ENCODE measurements around the gene ACP5.

Gene ACP5

DNA sequence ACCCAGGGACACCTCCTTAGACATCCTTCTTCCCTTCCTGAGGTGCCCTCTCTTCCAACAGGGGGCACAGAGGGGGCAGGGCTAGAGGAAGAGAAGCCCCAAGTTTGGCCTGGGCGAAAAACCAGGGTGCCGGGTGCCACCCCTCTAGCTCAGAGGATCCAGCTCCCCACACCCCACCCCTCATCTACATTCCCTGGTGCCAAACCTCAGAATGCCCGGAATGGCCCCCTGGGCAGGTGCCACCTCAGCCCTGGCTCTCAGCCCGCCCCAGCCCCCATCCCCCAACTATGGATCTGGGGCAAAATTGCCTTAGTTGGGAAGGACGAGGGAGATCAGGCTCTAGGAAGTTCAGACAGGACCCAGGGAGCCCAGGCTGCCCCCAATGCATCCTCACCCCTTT, 36.8 kb downstream of the ACP5 start:
- TF ChIP-seq, protein P1, sequence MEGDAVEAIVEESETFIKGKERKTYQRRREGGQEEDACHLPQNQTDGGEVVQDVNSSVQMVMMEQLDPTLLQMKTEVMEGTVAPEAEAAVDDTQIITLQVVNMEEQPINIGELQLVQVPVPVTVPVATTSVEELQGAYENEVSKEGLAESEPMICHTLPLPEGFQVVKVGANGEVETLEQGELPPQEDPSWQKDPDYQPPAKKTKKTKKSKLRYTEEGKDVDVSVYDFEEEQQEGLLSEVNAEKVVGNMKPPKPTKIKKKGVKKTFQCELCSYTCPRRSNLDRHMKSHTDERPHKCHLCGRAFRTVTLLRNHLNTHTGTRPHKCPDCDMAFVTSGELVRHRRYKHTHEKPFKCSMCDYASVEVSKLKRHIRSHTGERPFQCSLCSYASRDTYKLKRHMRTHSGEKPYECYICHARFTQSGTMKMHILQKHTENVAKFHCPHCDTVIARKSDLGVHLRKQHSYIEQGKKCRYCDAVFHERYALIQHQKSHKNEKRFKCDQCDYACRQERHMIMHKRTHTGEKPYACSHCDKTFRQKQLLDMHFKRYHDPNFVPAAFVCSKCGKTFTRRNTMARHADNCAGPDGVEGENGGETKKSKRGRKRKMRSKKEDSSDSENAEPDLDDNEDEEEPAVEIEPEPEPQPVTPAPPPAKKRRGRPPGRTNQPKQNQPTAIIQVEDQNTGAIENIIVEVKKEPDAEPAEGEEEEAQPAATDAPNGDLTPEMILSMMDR (IDR thresholded peaks at IDR 0.05; ENCODE audit: insufficient read depth, low read depth, low read length, missing control alignments), result no peak
- no peak for DNase-seq (ENCODE audit: low read depth)
- no peak overlapping the region for H3K4me3 ChIP-seq (ENCODE audit: low read depth, low read length)

DNA sequence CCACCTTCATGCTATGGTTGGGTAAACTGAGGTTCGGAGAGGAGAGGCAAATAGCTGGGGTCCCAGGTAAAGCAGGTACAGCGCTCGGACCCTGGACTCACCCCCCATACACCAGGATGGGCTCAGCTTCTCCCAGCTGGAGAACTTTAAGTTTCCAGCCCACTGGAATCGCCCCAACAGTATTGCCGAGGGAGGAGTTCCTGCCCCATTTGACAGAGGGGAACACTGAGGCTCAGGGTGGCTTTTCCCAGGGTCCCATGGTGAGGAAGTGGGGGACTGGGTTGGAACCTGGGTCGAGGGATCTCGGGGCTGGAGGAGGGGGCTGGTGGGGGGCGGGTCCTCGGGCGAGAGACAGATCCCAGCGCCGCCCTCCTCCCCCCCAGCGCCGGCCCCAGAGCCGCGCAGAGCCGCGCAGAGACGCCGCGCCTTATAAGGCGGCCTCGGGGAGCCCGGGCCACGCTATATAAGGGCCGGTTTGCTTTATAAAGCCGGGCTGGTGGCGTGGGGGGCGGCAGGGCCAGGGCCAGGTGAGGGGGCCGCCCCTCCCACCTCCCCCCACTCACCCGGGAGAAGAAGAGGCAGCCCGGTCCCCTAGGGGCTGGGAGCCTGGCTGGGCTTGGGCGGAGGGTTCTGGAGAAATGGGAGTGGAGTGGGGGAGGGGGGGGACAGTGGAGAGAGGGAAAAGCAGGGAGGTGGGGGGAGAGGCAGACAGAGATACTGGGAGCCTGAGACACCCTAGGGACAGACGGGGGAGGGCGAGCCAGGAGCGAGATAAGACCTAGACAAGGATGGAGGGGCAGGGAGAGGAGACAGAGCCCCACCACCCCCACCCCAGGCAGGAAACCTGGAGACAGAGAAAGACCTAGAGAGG, 37.7 kb downstream of the ACP5 start:
- TF ChIP-seq, protein P1 (IDR thresholded peaks at IDR 0.05; ENCODE audit: insufficient read depth, low read depth, low read length, missing control alignments), result no peak
- no peak overlapping the region for H3K4me3 ChIP-seq (ENCODE audit: low read depth, low read length)
- no peak for DNase-seq (ENCODE audit: low read depth)

DNA sequence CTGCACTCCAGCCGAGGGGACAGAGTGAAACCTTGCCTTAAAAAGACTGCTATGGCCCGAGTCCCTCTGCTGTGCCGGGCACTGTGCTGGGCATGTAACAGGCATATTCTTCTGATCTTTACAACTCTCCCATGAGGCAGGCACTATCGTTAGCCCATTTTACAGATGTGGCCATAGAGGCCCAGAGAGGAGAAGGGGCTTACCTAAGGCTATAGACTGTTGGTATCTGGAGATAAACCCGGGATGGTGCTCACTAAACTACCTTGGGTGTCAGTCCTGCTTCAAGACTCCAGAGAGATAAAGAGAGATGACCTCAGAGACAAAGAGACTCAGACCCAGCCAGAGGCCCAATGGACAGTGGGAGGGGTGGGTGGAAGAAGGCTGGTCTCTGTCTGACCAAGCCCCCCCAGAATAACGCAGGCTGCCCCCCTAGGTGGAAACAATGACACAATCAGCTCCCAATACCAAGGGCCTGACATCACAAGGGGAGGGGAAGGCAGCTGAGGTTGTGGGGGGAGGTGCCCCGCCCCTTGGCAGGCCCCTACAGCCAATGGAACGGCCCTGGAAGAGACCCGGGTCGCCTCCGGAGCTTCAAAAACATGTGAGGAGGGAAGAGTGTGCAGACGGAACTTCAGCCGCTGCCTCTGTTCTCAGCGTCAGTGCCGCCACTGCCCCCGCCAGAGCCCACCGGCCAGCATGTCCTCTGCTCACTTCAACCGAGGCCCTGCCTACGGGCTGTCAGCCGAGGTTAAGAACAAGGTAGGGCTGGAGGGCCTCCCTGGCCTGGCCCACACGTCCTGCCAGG, 39.0 kb downstream of the ACP5 start, which contains the start of gene CNN1:
CNN1 (plus strand) TSS at position 620 of the 805 bp plus-strand sequence; CDS start at position 697, 77 bp downstream.
- TF ChIP-seq, protein P1 (IDR thresholded peaks at IDR 0.05; ENCODE audit: insufficient read depth, low read depth, low read length, missing control alignments), result no peak
- no peak for DNase-seq (ENCODE audit: low read depth)
- H3K4me3 ChIP-seq (ENCODE audit: low read depth, low read length), result no peak within 1 kb of the TSS

DNA sequence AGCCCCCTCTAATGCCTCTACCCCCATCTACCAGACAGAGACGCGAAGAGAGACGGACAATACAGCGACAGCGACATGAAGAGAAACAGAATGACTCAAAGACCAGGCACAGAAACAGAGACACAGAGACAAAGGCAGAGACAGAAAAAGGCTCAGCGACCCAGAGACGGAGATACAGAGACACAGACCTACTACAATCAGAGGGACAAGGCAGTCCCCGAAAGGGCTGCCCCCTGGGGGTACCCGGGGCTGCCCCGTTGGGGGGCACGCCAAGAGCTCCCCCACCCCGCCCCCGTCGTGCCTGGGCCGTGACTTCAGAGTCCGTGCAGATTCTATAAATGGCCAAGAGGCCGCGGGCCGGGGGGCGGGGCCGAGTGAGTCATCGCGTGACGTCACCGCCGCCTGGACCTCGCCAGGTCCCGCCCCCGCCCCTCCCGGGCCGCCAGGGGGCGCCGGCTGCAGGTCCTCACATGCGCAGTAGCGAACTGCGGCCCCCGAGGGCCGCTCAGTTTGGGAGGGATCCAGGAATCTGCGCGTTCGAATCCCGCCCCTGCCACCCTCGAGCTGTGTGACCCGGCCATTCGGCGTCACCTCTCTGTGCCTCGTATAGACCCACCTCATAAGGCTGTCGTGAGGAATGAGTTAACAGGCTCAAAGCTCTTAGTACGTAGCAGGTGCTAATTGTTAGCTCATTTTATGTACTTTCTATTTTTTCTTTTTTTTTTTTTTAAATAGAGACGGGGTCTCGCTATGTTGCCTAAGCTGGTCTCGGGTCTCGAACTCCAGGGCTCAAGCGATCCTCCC, 41.5 kb downstream of the ACP5 start:
- peak; percentile 95 for DNase-seq (ENCODE audit: low read depth)
- peak overlapping the region; percentile 43 for H3K4me3 ChIP-seq (ENCODE audit: low read depth, low read length)
- TF ChIP-seq, protein P1 (IDR thresholded peaks at IDR 0.05; ENCODE audit: insufficient read depth, low read depth, low read length, missing control alignments), result peak; percentile 88

DNA sequence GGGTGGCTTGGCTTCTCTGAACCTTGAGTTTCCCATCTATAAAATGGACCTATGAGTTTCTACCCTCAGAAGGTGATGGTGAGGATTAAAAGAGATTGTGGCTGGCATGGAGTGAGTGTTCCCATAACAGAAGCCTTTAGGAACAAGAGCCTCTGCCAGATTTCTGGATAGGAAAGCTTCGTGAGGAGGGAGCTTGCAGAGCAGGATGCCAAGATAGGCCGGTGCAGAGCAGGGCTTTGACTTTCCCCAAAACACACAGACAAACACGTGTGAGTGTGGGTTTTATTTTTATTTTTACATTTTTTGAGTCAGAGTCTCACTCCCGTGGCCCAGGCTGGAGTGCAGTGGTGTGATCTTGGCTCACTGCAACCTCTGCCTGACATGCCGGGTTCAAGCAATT, 42.5 kb downstream of the ACP5 start:
- TF ChIP-seq, protein P1 (IDR thresholded peaks at IDR 0.05; ENCODE audit: insufficient read depth, low read depth, low read length, missing control alignments), result no peak
- no peak overlapping the region for H3K4me3 ChIP-seq (ENCODE audit: low read depth, low read length)
- no peak for DNase-seq (ENCODE audit: low read depth)

DNA sequence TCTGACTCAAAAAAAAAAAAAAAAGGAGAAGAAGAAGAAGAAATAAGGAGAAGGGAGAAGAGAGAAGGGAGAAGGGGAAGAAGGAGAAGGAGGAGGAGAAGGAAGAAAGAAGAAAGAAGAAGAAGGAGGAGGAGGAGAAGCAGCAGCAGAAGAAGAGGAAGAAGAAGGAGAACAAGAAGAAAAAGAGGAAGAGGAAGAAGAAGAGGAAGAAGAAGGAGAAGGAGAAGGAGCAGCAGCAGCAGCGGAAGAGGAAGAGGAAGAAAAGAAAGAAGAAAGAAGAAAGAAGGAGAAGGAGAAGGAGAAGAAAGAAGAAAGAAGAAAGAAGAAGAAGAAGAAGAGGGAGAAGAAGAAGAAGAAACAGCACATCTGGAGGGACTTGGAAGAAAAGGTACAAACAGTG, 42.9 kb downstream of the ACP5 start:
- no peak overlapping the region for H3K4me3 ChIP-seq (ENCODE audit: low read depth, low read length)
- DNase-seq (ENCODE audit: low read depth), result no peak
- TF ChIP-seq, protein P1 (IDR thresholded peaks at IDR 0.05; ENCODE audit: insufficient read depth, low read depth, low read length, missing control alignments), result no peak
